Peyer's patch (tissue), 4 donors: ENCODE results near the gene GREB1. TPM values are rescaled to one million over a fixed set of nuclear protein-coding genes. Genes with fewer than 3 reads are reported as not detected.

Source experiments
- DNase-seq, 3 donors: peaks; one replicate each; pipeline ENCODE4 v3.0.0-alpha.2; 2017 to 2019
- H3K27ac ChIP-seq, 4 donors: fragments of 200-600 bp; sonication (generic); one replicate each; pipeline ENCODE4 v1.5.1; 2016 to 2019
- H3K27me3 ChIP-seq, 2 donors: fragments of 200-600 bp; sonication (generic); one replicate each; pipeline ENCODE4 v1.5.1; 2019
- H3K36me3 ChIP-seq, 3 donors: fragments of 200-600 bp; sonication (generic); one replicate each; pipeline ENCODE4 v1.5.1; 2016 to 2019
- H3K4me1 ChIP-seq, 4 donors: fragments of 200-600 bp; sonication (generic); one replicate each; pipeline ENCODE4 v1.5.1; 2016 to 2019
- H3K4me3 ChIP-seq, 4 donors: fragments of 200-600 bp; sonication (generic); 1 replicate in 3 of 4; 2 replicates in 1 of 4; pipeline ENCODE4 v1.5.1; 2016 to 2019; ENCODE audit warnings: mild to moderate bottlenecking in 1 of 4
- H3K9me3 ChIP-seq, 4 donors: fragments of 200-600 bp; sonication (generic); one replicate each; pipeline ENCODE4 v1.5.1; 2016 to 2019; ENCODE audit warnings: mild to moderate bottlenecking in 1 of 4
- POLR2A ChIP-seq, 2 donors: fragments of 450-650 bp; IDR thresholded peaks; one replicate each; pipeline ENCODE4 v1.5.1; 2017; ENCODE audit warnings: antibody characterized with exemption in 2 of 2, mild to moderate bottlenecking in 2 of 2, moderate library complexity in 2 of 2
- total RNA-seq, 4 donors: library from RNA; depleted of rRNA; stranded (reverse); fragments of >200 nt; gene quantifications; one replicate each; pipeline ENCODE4 v1.1.0, GENCODE V29; 2016
- TF ChIP-seq, protein P1 (sequence below), 6 experiments: fragments of 450-650 bp in 4 of 6; fragments of 200-600 bp in 2 of 6; sonication (generic) in 1 of 6; IDR thresholded peaks; one replicate each; pipeline ENCODE4 v1.5.1; 2017 to 2019; ENCODE audit warnings: antibody characterized with exemption in 6 of 6, mild to moderate bottlenecking in 3 of 6, moderate library complexity in 1 of 6

Gene GREB1
- total RNA-seq, 4 donors from 2014 or later = 0.88 to 4.1 (median 1.9) TPM

DNA sequence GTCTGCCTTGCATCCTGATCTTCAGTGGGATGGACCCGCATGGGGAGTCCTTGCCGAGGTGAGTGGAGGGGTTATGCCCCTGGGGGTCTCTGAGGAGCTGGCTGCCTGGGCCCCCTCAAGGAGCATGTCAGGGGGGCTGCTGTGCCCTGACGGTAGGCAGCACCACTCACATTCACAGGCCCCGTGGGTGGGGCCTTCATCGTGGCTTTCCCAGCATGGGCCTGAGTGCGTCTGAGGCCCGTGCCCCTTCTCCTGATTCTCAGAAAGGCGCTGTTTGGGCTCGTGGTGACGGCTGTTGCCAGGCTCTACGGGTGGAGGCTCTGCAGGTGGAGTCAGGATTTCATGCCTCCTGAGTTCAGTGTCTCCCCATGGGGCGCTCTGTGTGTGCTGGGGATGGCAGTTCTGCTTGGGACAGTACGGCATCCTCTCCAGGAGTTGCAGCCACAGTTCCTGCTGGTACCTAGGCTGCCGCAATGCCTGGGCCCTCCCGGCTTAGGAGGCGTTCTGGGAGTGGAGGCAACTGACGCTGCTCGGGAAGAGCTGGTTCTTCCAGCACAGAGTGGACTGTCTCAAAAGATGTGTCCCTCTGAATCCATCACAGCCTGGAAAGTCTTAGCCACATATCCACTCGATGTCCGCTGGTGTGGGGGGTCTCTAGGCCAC lies 78.8 kb downstream of the GREB1 start:
- Histone ChIP-seq H3K4me3 (no peak overlapping the region), H3K27me3 (no peaks in the 10 kb centered on the region), H3K27ac (no peak overlapping the region), H3K4me1 (no peaks in the 10 kb centered on the region), H3K9me3 (no peaks in the 10 kb centered on the region), H3K36me3 (no peaks in the 10 kb centered on the region)
- TF ChIP-seq POLR2A (IDR thresholded peaks at IDR 0.05) = no peak
- TF ChIP-seq, protein P1, sequence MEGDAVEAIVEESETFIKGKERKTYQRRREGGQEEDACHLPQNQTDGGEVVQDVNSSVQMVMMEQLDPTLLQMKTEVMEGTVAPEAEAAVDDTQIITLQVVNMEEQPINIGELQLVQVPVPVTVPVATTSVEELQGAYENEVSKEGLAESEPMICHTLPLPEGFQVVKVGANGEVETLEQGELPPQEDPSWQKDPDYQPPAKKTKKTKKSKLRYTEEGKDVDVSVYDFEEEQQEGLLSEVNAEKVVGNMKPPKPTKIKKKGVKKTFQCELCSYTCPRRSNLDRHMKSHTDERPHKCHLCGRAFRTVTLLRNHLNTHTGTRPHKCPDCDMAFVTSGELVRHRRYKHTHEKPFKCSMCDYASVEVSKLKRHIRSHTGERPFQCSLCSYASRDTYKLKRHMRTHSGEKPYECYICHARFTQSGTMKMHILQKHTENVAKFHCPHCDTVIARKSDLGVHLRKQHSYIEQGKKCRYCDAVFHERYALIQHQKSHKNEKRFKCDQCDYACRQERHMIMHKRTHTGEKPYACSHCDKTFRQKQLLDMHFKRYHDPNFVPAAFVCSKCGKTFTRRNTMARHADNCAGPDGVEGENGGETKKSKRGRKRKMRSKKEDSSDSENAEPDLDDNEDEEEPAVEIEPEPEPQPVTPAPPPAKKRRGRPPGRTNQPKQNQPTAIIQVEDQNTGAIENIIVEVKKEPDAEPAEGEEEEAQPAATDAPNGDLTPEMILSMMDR (IDR thresholded peaks at IDR 0.05) = no peak
- DNase-seq = no peak

DNA sequence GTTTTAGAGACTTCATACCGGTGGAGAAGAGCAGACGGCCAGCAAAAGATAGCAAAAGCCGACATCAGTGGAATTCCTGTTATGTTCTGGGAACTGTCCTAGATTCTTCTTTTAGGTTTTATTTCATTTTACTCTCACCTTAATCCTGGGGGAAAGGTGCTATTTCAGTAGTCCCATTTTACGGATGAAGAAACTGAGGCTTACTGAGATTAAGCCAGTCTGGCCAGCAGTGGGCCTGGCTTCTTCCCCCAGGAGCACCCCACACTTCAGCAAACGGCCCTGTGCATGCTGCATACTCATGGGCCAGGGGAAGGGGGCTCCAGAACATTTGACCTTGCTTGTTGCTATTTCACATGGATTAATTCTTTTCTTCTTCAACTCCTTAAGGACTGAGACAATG lies 79.5 kb downstream of the GREB1 start:
- Histone ChIP-seq H3K9me3 (no peaks in the 10 kb centered on the region), H3K4me3 (no peak overlapping the region), H3K4me1 (no peaks in the 10 kb centered on the region), H3K27ac (no peak overlapping the region), H3K27me3 (no peaks in the 10 kb centered on the region), H3K36me3 (no peaks in the 10 kb centered on the region)
- TF ChIP-seq, protein P1 (IDR thresholded peaks at IDR 0.05) = no peak
- no peak for TF ChIP-seq POLR2A (IDR thresholded peaks at IDR 0.05)
- no peak for DNase-seq

DNA sequence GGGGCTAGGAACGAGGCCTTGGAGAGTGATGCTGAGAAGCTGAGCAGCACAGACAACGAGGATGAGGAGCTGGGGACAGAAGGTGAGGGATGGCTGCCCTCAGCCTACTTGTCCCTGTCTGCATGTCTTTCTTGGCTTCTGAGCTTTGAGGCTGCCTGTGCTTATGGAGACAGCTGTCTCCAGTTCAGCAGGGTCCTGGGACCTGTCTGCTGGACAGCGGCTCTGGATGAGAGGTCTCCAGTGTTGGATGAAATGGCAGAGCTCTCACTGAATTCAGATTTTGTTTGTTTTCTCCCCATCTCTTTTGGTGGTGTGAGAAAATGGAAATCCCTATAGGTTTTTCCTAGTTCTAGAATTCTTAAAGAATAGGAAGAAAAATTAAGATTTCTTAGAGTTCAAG lies 81.4 kb downstream of the GREB1 start:
- no peak for DNase-seq
- Histone ChIP-seq H3K4me1 (no peaks in the 10 kb centered on the region), H3K9me3 (no peaks in the 10 kb centered on the region), H3K27ac (no peak overlapping the region), H3K27me3 (no peaks in the 10 kb centered on the region), H3K4me3 (no peak overlapping the region), H3K36me3 (no peaks in the 10 kb centered on the region)
- no peak for TF ChIP-seq POLR2A (IDR thresholded peaks at IDR 0.05)
- TF ChIP-seq, protein P1 (IDR thresholded peaks at IDR 0.05) = no peak

DNA sequence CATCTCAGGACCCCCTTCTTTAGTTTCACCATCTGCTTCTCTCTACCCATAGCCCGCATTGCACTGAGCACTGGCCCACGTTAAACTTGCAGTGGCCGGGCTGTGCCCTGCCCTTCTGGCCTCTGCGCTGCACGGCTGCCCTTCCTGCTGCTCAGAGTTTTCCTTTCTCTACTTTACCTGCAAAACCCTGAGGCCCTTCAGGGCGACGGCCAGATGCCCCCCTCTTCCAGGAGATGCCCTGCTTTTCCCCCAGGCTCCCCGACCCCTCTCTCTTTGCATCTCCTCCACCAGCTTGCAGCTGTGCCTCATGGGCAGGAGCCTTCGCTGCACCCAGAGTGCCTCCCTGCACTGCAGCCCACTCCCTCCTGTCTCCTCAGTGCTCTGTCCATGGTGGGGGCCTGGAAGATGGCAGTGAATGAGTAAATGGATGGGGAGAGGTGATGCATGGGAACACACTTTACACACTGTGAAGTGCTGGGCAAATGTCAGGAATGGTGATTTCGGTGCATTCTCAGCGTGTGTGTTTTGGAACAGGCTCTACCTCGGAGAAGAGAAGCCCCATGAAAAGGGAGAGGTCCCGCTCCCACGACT lies 82.3 kb downstream of the GREB1 start:
- no peaks in the 10 kb centered on the region for H3K9me3 ChIP-seq
- H3K27ac ChIP-seq = no peak overlapping the region
- TF ChIP-seq POLR2A (IDR thresholded peaks at IDR 0.05) = no peak
- TF ChIP-seq, protein P1 (IDR thresholded peaks at IDR 0.05) = no peak
- H3K4me1 ChIP-seq = no peaks in the 10 kb centered on the region
- no peaks in the 10 kb centered on the region for H3K36me3 ChIP-seq
- H3K4me3 ChIP-seq = no peak overlapping the region
- DNase-seq = no peak
- H3K27me3 ChIP-seq = no peaks in the 10 kb centered on the region

DNA sequence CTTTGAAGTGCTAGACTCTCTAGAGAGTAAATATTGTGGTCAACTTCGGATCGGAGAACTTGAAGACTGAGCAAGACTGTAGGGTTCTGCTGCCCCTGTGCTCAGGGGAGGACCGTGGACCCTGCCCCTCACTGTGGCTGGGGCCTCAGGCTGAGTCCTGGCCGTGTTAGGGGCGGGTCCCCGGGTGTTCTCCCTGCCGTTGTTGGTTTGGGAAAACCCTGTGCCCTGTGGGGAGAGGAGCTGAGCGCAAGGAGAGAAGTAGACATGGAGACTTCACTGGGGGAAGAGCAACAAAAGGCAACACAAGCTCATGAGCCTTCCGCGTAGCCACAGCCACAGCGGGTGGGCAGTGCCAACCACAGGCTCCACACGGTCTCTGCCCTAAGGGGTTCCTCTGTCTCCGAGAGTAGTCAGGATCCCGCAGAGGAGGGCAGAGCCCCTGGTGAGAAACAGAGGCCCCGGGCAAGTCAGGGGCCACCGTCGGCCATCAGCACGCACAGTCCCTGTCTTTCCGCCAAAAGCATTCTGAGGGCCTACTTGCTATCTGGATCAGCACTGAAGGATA lies 83.1 kb downstream of the GREB1 start:
- Histone ChIP-seq H3K9me3 (no peaks in the 10 kb centered on the region), H3K36me3 (no peaks in the 10 kb centered on the region), H3K4me1 (no peaks in the 10 kb centered on the region), H3K27me3 (no peaks in the 10 kb centered on the region), H3K27ac (no peak overlapping the region), H3K4me3 (no peak overlapping the region)
- TF ChIP-seq POLR2A (IDR thresholded peaks at IDR 0.05) = no peak
- TF ChIP-seq, protein P1 (IDR thresholded peaks at IDR 0.05) = no peak
- no peak for DNase-seq
